ENCODE measurements around the gene RAB3D. TPM values are rescaled to one million over a fixed set of nuclear protein-coding genes. Genes with fewer than 3 reads are reported as not detected.
A peak's percentile ranks its signal among the peaks of the same experiment; 100 is the strongest.
"Not testable (repeated sequence)": the region's sequence is repeated elsewhere in the genome, so short reads cannot be mapped to it uniquely, and the experiment has no call there.

RAB3D gene
- total and polyA plus RNA-seq, 2 experiments from 2014 or later, result 3.8 to 21.2 TPM

GRCh38 chr19:11355160-11356073, 16.0 kb upstream of the RAB3D start, which contains the start of gene PLPPR2:
PLPPR2 (plus strand) TSS chr19:11355432; CDS start chr19:11357674, 2,242 bp downstream.
- H3K36me3 Mint-ChIP-seq (ENCODE audit: low read depth), result no peaks in the 10 kb centered on the region; the same call in 2 of the 3 replicates
- H3K36me3 ChIP-seq (ENCODE audit: insufficient read depth), result no peaks in the 10 kb centered on the region
- peak within 1 kb of the TSS; percentile 77 for H3K4me3 Mint-ChIP-seq
- H3K27ac ChIP-seq (ENCODE audit: low read depth), result no peak within 1 kb of the TSS
- ATAC-seq, result peak; percentile 89
- H3K27me3 Mint-ChIP-seq (ENCODE audit: insufficient read depth, low read depth, poor library complexity), result peaks cover 37% of the 10 kb centered on the region
- no peaks in the 10 kb centered on the region; the same call in 2 of the 3 replicates for H3K9me3 Mint-ChIP-seq
- peaks cover 15% of the 10 kb centered on the region for H3K4me1 Mint-ChIP-seq
- H3K9me2 ChIP-seq (ENCODE audit: insufficient read depth), result no peaks in the 10 kb centered on the region
- peak within 1 kb of the TSS; percentile 81 for H3K4me2 ChIP-seq
- H3K27me3 ChIP-seq (ENCODE audit: insufficient read depth), result peaks cover 5% of the 10 kb centered on the region; the same call in 1 of the 2 replicates
- TF ChIP-seq POLR2AphosphoS5 (IDR thresholded peaks at IDR 0.05; ENCODE audit: low read depth) (peak; percentile 74), EZH2phosphoT487 (IDR thresholded peaks at IDR 0.05; ENCODE audit: unreplicated experiment) (no peak)
- H3K27ac Mint-ChIP-seq, result no peak within 1 kb of the TSS
- no peaks in the 10 kb centered on the region for H3K79me2 ChIP-seq (replicated peaks; ENCODE audit: insufficient read depth)
- H3K4me3 ChIP-seq, result peak within 1 kb of the TSS; percentile 62
- peak within 1 kb of the TSS; percentile 80 for H2AFZ ChIP-seq
- H4K20me1 ChIP-seq (replicated peaks; ENCODE audit: insufficient read depth), result no peaks in the 10 kb centered on the region
- no peaks in the 10 kb centered on the region for H3F3A ChIP-seq (replicated peaks; ENCODE audit: low read depth)
- peak; percentile 99 for DNase-seq (ENCODE audit: low spot score)
- H3K4me1 ChIP-seq (ENCODE audit: insufficient read depth), result peaks cover 10% of the 10 kb centered on the region

- not testable (repeated sequence) for DNase-seq (ENCODE audit: low spot score); H2AFZ ChIP-seq; H3K36me3 ChIP-seq (ENCODE audit: insufficient read depth); H3K4me1 ChIP-seq (ENCODE audit: insufficient read depth); H3K27me3 ChIP-seq (ENCODE audit: insufficient read depth); H3K4me2 ChIP-seq; H3K9me3 Mint-ChIP-seq; H3K9me2 ChIP-seq (ENCODE audit: insufficient read depth); H3K4me3 ChIP-seq; H3F3A ChIP-seq (replicated peaks; ENCODE audit: low read depth); ATAC-seq; H3K27ac ChIP-seq (ENCODE audit: low read depth); H3K27ac Mint-ChIP-seq; H4K20me1 ChIP-seq (replicated peaks; ENCODE audit: insufficient read depth); H3K36me3 Mint-ChIP-seq (ENCODE audit: low read depth); H3K79me2 ChIP-seq (replicated peaks; ENCODE audit: insufficient read depth)
- H3K4me1 Mint-ChIP-seq, result peaks cover 14% of the 10 kb centered on the region
- H3K4me3 Mint-ChIP-seq, result peak overlapping the region; percentile 16; the same call in 1 of the 3 replicates
- peaks cover 31% of the 10 kb centered on the region for H3K27me3 Mint-ChIP-seq (ENCODE audit: insufficient read depth, low read depth, poor library complexity)
Observed at GRCh38 chr19:11354102-11354501, 14.6 kb upstream of the RAB3D start.

- no peak for ATAC-seq
- no peak overlapping the region for H3K27ac Mint-ChIP-seq
- H3K27me3 Mint-ChIP-seq (ENCODE audit: insufficient read depth, low read depth, poor library complexity), result peaks cover 34% of the 10 kb centered on the region
Observed at GRCh38 chr19:11349171-11349570, 9.7 kb upstream of the RAB3D start.

More at GRCh38 chr19:11349171-11349570, 9.7 kb upstream of the RAB3D start:
- Mint-ChIP-seq H3K9me3 (peaks cover 8% of the 10 kb centered on the region; the same call in 1 of the 3 replicates), H3K4me3 (no peak overlapping the region), H3K4me1 (peaks cover 21% of the 10 kb centered on the region), H3K36me3 (ENCODE audit: low read depth) (no peaks in the 10 kb centered on the region; the same call in 1 of the 3 replicates)
- Histone ChIP-seq H2AFZ (no peak overlapping the region), H3K9me2 (ENCODE audit: insufficient read depth) (no peaks in the 10 kb centered on the region), H3K4me3 (no peak overlapping the region), H3F3A (replicated peaks; ENCODE audit: low read depth) (no peaks in the 10 kb centered on the region), H3K27me3 (ENCODE audit: insufficient read depth) (no peaks in the 10 kb centered on the region), H3K4me1 (ENCODE audit: insufficient read depth) (peaks cover 5% of the 10 kb centered on the region; the same call in 1 of the 2 replicates), H3K79me2 (replicated peaks; ENCODE audit: insufficient read depth) (no peaks in the 10 kb centered on the region), H3K27ac (ENCODE audit: low read depth) (no peak overlapping the region), H3K4me2 (no peak overlapping the region), H4K20me1 (replicated peaks; ENCODE audit: insufficient read depth) (no peaks in the 10 kb centered on the region), H3K36me3 (ENCODE audit: insufficient read depth) (no peaks in the 10 kb centered on the region)
- TF ChIP-seq ETS1 (IDR thresholded peaks at IDR 0.05) (no peak), REST (IDR thresholded peaks at IDR 0.05; ENCODE audit: unreplicated experiment) (peak; percentile 53)
- no peak for DNase-seq (ENCODE audit: low spot score)
